ENCODE results near the gene SETDB2.

Gene SETDB2

DNA sequence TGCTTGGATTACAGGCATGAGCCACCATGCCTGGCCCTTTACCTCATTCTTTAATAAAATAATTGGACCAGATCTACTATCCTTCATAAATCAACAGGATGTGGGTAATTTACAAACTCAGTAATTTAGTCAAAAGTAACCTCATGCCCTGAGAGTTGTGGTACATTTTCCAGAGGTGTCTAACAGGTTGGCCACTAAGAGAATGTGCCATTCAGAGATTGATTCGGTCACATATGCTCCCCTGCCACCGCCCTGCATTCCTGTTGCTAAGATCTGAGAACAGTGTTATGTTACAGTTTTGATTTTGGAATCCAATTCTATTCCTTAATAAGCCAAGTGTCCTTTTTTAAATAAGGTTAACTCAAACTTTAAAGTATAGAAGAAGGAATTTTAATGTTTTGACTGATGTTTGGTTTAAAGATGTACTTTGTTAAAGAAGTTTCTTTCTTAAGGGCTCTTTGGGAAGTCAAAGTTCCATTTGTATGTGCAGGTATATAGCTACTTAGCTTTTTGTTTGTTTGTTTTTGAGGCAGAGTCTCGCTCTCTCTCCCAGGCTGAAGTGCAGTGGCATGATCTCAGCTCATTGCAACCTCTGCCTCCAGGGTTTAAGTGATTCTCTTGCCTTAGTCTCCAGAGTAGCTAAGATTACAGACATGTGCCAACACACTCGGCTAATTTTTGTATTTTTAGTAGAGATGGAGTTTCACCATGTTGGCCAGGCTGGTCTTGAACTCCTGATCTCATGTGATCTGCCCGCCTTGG lies 80.8 kb downstream of the SETDB2 start:
- no peak for DNase-seq (ENCODE audit: extremely low read depth, low read depth)
- no peak overlapping the region for H3K4me3 ChIP-seq (replicated peaks; ENCODE audit: low read depth, low read length)

DNA sequence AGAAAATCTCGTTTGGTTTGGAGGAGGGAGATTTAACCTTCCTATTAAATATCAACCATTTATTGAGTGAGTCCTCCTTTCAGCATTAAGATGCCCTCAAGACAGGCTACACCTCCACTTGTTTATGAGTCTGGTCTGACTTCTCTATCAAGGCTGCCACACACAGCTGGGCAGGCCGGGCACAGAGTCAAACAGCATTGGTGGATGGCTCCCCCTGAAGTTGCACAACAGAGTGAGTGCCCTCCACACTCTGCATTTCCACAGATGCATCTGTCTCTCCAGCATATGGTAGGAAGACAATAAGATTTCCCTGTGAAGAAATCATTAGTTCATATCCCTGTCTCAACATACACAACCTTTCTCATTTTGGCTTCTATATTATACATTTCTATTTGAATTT lies 83.0 kb downstream of the SETDB2 start:
- TF ChIP-seq, protein P1, sequence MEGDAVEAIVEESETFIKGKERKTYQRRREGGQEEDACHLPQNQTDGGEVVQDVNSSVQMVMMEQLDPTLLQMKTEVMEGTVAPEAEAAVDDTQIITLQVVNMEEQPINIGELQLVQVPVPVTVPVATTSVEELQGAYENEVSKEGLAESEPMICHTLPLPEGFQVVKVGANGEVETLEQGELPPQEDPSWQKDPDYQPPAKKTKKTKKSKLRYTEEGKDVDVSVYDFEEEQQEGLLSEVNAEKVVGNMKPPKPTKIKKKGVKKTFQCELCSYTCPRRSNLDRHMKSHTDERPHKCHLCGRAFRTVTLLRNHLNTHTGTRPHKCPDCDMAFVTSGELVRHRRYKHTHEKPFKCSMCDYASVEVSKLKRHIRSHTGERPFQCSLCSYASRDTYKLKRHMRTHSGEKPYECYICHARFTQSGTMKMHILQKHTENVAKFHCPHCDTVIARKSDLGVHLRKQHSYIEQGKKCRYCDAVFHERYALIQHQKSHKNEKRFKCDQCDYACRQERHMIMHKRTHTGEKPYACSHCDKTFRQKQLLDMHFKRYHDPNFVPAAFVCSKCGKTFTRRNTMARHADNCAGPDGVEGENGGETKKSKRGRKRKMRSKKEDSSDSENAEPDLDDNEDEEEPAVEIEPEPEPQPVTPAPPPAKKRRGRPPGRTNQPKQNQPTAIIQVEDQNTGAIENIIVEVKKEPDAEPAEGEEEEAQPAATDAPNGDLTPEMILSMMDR (IDR thresholded peaks at IDR 0.05; ENCODE audit: low read depth, low read length, missing control alignments), result no peak
- H3K4me3 ChIP-seq (replicated peaks; ENCODE audit: low read depth, low read length), result no peak overlapping the region
- no peak for DNase-seq (ENCODE audit: extremely low read depth, low read depth)

More for the DNA sequence above, 80.8 kb downstream of the SETDB2 start:
- TF ChIP-seq, protein P1 (IDR thresholded peaks at IDR 0.05; ENCODE audit: low read depth, low read length, missing control alignments), result no peak

DNA sequence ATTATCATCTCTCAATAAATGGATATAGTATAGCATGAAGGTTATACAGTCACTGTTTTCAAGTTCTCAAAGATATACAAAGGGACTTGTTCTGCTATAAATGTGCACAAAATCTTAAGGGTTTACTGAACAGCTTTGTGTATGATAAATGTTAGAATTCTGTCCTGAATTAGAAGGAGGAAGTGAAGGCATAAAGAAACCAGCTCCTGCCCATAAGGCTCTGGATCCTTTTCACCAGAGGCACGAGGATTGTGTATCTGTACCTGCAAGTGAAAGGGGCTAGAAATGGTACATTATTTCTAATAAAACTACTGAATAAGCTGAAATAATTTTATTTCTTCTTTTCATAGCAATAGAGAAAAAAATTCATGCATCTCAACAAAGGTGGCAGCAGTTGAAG lies 84.1 kb downstream of the SETDB2 start:
- TF ChIP-seq, protein P1 (IDR thresholded peaks at IDR 0.05; ENCODE audit: low read depth, low read length, missing control alignments), result no peak
- no peak for DNase-seq (ENCODE audit: extremely low read depth, low read depth)
- no peak overlapping the region for H3K4me3 ChIP-seq (replicated peaks; ENCODE audit: low read depth, low read length)

DNA sequence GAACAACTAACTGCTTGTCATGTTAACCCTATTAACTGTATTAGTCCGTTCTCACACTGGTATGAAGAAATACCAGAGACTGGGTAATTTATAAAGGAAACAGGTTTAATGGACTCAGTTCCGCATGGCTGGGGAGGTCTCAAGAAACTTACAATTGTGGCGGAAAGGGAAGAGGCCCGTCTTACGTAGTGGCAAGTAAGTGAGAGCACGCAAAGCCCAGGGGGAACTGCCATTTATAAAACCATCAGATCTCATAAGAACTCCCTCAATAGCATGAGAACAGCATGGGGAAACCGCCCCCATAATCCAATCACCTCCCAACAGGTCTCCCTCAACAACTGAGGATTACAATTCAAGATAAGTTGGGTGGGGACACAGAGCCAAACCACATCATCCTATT lies 86.4 kb downstream of the SETDB2 start:
- no peak for DNase-seq (ENCODE audit: extremely low read depth, low read depth)
- TF ChIP-seq, protein P1 (IDR thresholded peaks at IDR 0.05; ENCODE audit: low read depth, low read length, missing control alignments), result no peak
- H3K4me3 ChIP-seq (replicated peaks; ENCODE audit: low read depth, low read length), result no peak overlapping the region

DNA sequence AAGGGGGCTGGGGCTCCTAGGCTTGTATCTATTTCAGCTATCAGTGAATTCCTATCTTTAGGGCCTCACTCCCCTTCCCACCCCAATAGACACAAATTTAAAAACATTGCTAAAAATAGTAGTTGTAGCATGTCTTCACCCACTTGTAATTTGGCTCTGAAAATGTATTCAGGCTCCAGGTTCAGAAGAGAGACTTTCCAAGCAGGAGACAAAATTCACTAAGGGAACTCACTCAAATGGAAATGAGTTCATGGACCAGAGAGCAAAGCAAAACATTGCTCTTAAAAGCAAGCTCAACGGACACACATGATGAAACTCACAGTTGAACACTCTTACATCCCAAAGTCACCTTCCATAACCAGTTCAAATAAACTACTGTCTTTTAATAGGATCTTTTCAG lies 88.5 kb downstream of the SETDB2 start:
- no peak for DNase-seq (ENCODE audit: extremely low read depth, low read depth)
- TF ChIP-seq, protein P1 (IDR thresholded peaks at IDR 0.05; ENCODE audit: low read depth, low read length, missing control alignments), result no peak
- H3K4me3 ChIP-seq (replicated peaks; ENCODE audit: low read depth, low read length), result no peak overlapping the region

DNA sequence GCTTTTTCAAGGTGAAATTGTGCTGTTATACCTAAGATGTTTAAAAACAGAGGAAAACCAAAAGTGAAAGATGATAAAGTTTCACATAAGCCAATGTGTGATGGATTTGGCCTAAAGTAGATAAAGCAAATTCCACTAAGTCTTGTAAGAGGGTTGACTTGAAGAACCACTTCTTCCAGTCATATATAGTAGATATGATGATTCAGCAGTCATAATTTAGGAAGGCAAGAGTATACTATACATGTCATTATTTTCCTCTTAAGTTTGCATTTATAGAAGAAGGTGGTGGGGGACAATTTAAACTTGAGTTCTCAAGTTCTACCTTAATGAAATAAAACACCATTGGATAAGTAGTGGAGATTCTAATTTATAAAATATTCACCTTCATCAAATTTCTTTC lies 88.9 kb downstream of the SETDB2 start:
- no peak for DNase-seq (ENCODE audit: extremely low read depth, low read depth)
- H3K4me3 ChIP-seq (replicated peaks; ENCODE audit: low read depth, low read length), result no peak overlapping the region
- TF ChIP-seq, protein P1 (IDR thresholded peaks at IDR 0.05; ENCODE audit: low read depth, low read length, missing control alignments), result no peak
